A549 (cell line): ENCODE measurements around the gene WFDC1.

Source experiments
- CBX2 ChIP-seq: fragments of 200-600 bp; sonication (generic); IDR thresholded peaks from 2 replicates; pipeline ENCODE4 v1.6.1; 2016; ENCODE audit warnings: low read depth, mild to moderate bottlenecking, borderline replicate concordance
- CTCF ChIP-seq: fragments of >200 bp; sonication (Bioruptor Twin); formaldehyde crosslinking; IDR thresholded peaks from 3 replicates; pipeline ENCODE4 v1.5.1; 2016
- EP300 ChIP-seq, 2 experiments: fragments of >200 bp; sonication (Bioruptor Twin); formaldehyde crosslinking; IDR thresholded peaks; 2 replicates in 1 of 2; 3 replicates in 1 of 2; pipeline ENCODE4 v1.6.1; 2016 to 2017
- JUNB ChIP-seq: fragments of >200 bp; sonication (Bioruptor Twin); formaldehyde crosslinking; IDR thresholded peaks from 2 replicates; pipeline ENCODE4 v1.6.1; 2016
- MAX ChIP-seq: IDR thresholded peaks from 2 replicates; pipeline ENCODE4 v1.6.1; 2012
- MAZ ChIP-seq: fragments of 150-350 bp; IDR thresholded peaks from 2 replicates; pipeline ENCODE4 v1.6.1; 2014; ENCODE audit warnings: antibody characterized with exemption, low read depth, low read length, borderline replicate concordance
- NFE2L2 ChIP-seq: fragments of 150-350 bp; conservative IDR thresholded peaks from 2 replicates; pipeline ENCODE4 v1.6.1; 2014; ENCODE audit warnings: low read length
- PHF8 ChIP-seq: fragments of 200-600 bp; sonication (generic); IDR thresholded peaks from 2 replicates; pipeline ENCODE4 v1.6.1; 2016; ENCODE audit warnings: low read depth, mild to moderate bottlenecking, antibody characterized with exemption, moderate library complexity, borderline replicate concordance
- POLR2A ChIP-seq: IDR thresholded peaks from 2 replicates; pipeline ENCODE4 v1.6.1; 2012; ENCODE audit warnings: mild to moderate bottlenecking, low read length
- RAD21 ChIP-seq, 2 experiments: fragments of >200 bp in 1 of 2; sonication (Bioruptor Twin) in 1 of 2; formaldehyde crosslinking in 1 of 2; IDR thresholded peaks in 1 of 2; conservative IDR thresholded peaks in 1 of 2; 2 replicates in 1 of 2; 3 replicates in 1 of 2; pipeline ENCODE4 v1.6.1; 2012 to 2018; ENCODE audit warnings: inconsistent platforms in 1 of 2
- RFX5 ChIP-seq: fragments of 450-650 bp; IDR thresholded peaks from 2 replicates; pipeline ENCODE4 v1.7.1; 2014; ENCODE audit warnings: antibody characterized with exemption, mild to moderate bottlenecking, moderate library complexity
- RNF2 ChIP-seq: fragments of 200-600 bp; sonication (generic); IDR thresholded peaks from 2 replicates; pipeline ENCODE4 v1.6.1; 2016; ENCODE audit warnings: low read depth, mild to moderate bottlenecking, antibody characterized with exemption, moderate library complexity, borderline replicate concordance
- USF2 ChIP-seq: fragments of 450-650 bp; IDR thresholded peaks from 2 replicates; pipeline ENCODE4 v1.6.1; 2014; ENCODE audit warnings: antibody characterized with exemption

- no peak for TF ChIP-seq RNF2
- no peak for TF ChIP-seq MAX
- TF ChIP-seq CTCF: no peak
- no peak for TF ChIP-seq MAZ
- no peak for TF ChIP-seq EP300 (IDR thresholded peaks at IDR 0.05)
- TF ChIP-seq POLR2A: no peak
- no peak for TF ChIP-seq RAD21 (conservative IDR thresholded peaks at IDR 0.05 in 1 of 2, IDR thresholded peaks at IDR 0.05 in 1 of 2)
- TF ChIP-seq USF2: no peak
- no peak for TF ChIP-seq RFX5
- no peak for TF ChIP-seq NFE2L2
- no peak for TF ChIP-seq CBX2
- TF ChIP-seq PHF8: no peak
- no peak for TF ChIP-seq JUNB
Observed at GRCh38 chr16:84279881-84280280, 14.8 kb upstream of the WFDC1 start.
